ENCODE results near the gene OR52L1.

The OR52L1 gene

DNA sequence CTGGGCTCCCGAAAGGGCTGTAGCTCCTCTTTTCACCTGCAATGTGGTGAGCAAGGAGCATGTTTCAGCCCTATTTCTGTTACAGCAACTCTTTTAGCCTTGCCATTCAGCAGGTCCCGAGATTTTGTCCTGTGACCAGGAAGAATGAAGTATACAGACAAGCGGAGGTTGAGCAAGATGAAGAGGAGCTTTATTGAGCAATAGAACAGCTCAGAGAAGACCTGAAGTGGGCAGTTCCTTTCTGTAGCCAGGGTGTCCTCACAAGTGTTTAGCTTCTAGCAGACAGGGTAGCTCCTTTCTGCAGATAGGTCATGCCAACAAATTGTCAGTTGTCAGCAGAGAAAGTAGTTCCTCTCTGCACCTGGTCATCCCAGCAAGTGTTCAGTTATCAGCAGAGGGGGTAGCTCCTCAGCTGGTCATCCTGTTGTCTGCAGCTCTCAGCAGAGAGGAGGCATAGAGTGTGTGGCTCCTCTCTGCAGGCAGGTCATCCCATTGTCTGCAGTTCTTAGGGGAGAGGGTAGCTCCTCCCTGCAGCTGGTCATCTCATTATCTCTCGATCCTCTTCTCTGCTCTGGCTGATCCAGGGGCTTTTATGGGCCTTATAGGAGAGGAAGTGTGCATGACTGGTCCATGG is 25.4 kb upstream of the OR52L1 start:
- TF ChIP-seq CTCF (IDR thresholded peaks at IDR 0.05; ENCODE audit: low read depth, low read length, missing control alignments), result no peak
- no peak for DNase-seq (ENCODE audit: extremely low read depth, low read depth)
- H3K4me3 ChIP-seq (replicated peaks; ENCODE audit: low read depth, low read length), result no peak overlapping the region

DNA sequence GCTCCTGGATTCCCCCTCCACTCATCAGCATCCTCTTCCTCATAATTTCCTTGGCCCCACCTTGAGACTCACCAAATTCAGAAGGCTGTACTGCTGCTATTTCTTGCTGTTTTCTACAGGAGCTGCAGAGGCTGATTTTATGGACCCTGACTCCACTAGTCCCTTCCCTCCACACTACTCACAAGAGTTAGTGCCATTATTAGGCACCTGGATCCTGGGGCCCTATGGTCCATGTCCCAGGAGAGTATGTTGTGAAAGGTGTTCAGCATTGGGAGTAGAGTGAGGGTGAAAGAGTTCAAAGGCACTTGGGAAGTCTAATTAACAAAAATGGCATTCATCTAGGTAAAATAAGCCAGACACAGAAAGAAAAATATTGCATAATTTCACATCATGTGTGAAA is 20.1 kb upstream of the OR52L1 start, which contains the start of gene OR56A4:
Gene OR56A4, minus strand, starts transcription at position 101 of the 400 bp plus-strand sequence. CDS start 3,954 bp downstream, outside the sequence.
- DNase-seq (ENCODE audit: extremely low read depth, low read depth), result no peak
- H3K4me3 ChIP-seq (replicated peaks; ENCODE audit: low read depth, low read length), result no peak within 1 kb of the TSS
- no peak for TF ChIP-seq CTCF (IDR thresholded peaks at IDR 0.05; ENCODE audit: low read depth, low read length, missing control alignments)

- TF ChIP-seq CTCF (IDR thresholded peaks at IDR 0.05; ENCODE audit: low read depth, low read length, missing control alignments), result no peak
- DNase-seq (ENCODE audit: extremely low read depth, low read depth), result no peak
Observed at GRCh38 chr11:6006395-6006794, 19.6 kb upstream of the OR52L1 start.

GRCh38 chr11:6002202-6002699 is 15.5 kb upstream of the OR52L1 start:
- H3K4me3 ChIP-seq (replicated peaks; ENCODE audit: low read depth, low read length), result no peak overlapping the region
- DNase-seq (ENCODE audit: extremely low read depth, low read depth), result no peak
- no peak for TF ChIP-seq CTCF (IDR thresholded peaks at IDR 0.05; ENCODE audit: low read depth, low read length, missing control alignments)

More at GRCh38 chr11:6006395-6006794, 19.6 kb upstream of the OR52L1 start:
- no peak overlapping the region for H3K4me3 ChIP-seq (replicated peaks; ENCODE audit: low read depth, low read length)

- TF ChIP-seq CTCF (IDR thresholded peaks at IDR 0.05; ENCODE audit: low read depth, low read length, missing control alignments), result no peak
- H3K4me3 ChIP-seq (replicated peaks; ENCODE audit: low read depth, low read length), result no peak overlapping the region
- DNase-seq (ENCODE audit: extremely low read depth, low read depth), result no peak
Observed at GRCh38 chr11:5994791-5995190, 8.0 kb upstream of the OR52L1 start.

- no peak for DNase-seq (ENCODE audit: extremely low read depth, low read depth)
- no peak overlapping the region for H3K4me3 ChIP-seq (replicated peaks; ENCODE audit: low read depth, low read length)
- TF ChIP-seq CTCF (IDR thresholded peaks at IDR 0.05; ENCODE audit: low read depth, low read length, missing control alignments), result peak; percentile 35
Observed at GRCh38 chr11:5992604-5993251, 5.9 kb upstream of the OR52L1 start.
